Mucosa of descending colon (tissue), 3 donors: Measurements from ENCODE around the gene ZMIZ1. TPM values are rescaled to one million over a fixed set of nuclear protein-coding genes. Genes with fewer than 3 reads are reported as not detected.
A peak's percentile ranks its signal among the peaks of the same experiment; 100 is the strongest.
"Not testable (repeated sequence)": the region's sequence is repeated elsewhere in the genome, so short reads cannot be mapped to it uniquely, and the experiment has no call there.

Source experiments
- ATAC-seq: fragments of 200-7000 bp; cut with Tn5 transposase; one replicate; pipeline ENCODE4 v1.9.1; 2020; ENCODE audit warnings: mild to moderate bottlenecking, moderate library complexity
- DNase-seq, 3 donors: peaks; one replicate each; pipeline ENCODE4 v3.0.0-alpha.2; 2020
- H3K36me3 ChIP-seq: fragments of 200-600 bp; one replicate; pipeline ENCODE4 v1.8.0; 2021; ENCODE audit warnings: low read depth, mild to moderate bottlenecking
- H3K4me1 ChIP-seq: fragments of 200-600 bp; one replicate; pipeline ENCODE4 v1.8.0; 2021; ENCODE audit warnings: low read depth, mild to moderate bottlenecking
- H3K4me3 ChIP-seq: fragments of 200-600 bp; one replicate; pipeline ENCODE4 v1.8.0; 2021; ENCODE audit warnings: mild to moderate bottlenecking
- H3K9me3 ChIP-seq: fragments of 200-600 bp; one replicate; pipeline ENCODE4 v1.8.0; 2021; ENCODE audit warnings: mild to moderate bottlenecking
- intact Hi-C, 2 donors: fragments of 100-400 bp; cut with DNase I in 1 of 2; cut with micrococcal nuclease in 1 of 2; formaldehyde crosslinking; loops; one replicate each; pipeline versions ENCODE4 v1.11.0 to v1.11.1; 2022; cut with DNase I, micrococcal nuclease
- total RNA-seq, 3 donors: library from RNA; stranded (reverse); fragmentation: NEBNext Ultra II Directional in 2 of 3; extraction: Animal tissue kit (Norgen Biotek cat#: 25700) in 2 of 3; gene quantifications; one replicate each; pipeline versions ENCODE4 v1.2.1 to v1.2.4, GENCODE V29; 2021 to 2023
- TF ChIP-seq, protein P1 (sequence below): fragments of 200-600 bp; IDR thresholded peaks from one replicate; pipeline ENCODE4 v1.8.0; 2022; ENCODE audit warnings: antibody characterized with exemption, mild to moderate bottlenecking
- donor health status: DM: no; HTN: no; CAD: no; lungs with moderate emphysema.
- donor health status: DM: no; HTN: no; CAD: no.
- donor health status: DM: no; HTN: yes; CAD: no.

Gene ZMIZ1
- total RNA-seq, 3 donors from 2014 or later: 61.4 to 103 (median 89.1) TPM

DNA sequence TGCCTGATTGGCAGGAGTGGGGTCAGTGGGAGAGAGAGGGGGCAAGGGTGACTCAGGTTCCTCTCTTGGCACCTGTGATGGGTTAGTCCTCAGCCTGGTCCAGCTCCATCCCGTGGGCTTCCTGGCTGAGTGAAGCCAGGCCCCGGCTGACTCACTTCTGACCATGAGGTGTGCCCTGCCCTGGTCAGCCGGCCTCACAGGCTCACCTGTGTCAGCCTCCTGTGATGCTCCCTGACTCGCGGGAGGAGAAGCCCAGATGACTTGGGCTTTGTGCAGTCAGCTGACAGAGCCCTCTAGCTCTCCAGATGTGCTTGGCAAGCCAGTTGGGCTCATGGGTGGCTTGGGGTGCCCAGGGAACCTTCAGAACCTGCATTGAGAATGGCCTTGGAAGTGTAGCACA is 262.5 kb downstream of the ZMIZ1 start:
- H3K4me3 ChIP-seq: no peak overlapping the region
- intact Hi-C loops: no loop called here
- TF ChIP-seq, protein P1, sequence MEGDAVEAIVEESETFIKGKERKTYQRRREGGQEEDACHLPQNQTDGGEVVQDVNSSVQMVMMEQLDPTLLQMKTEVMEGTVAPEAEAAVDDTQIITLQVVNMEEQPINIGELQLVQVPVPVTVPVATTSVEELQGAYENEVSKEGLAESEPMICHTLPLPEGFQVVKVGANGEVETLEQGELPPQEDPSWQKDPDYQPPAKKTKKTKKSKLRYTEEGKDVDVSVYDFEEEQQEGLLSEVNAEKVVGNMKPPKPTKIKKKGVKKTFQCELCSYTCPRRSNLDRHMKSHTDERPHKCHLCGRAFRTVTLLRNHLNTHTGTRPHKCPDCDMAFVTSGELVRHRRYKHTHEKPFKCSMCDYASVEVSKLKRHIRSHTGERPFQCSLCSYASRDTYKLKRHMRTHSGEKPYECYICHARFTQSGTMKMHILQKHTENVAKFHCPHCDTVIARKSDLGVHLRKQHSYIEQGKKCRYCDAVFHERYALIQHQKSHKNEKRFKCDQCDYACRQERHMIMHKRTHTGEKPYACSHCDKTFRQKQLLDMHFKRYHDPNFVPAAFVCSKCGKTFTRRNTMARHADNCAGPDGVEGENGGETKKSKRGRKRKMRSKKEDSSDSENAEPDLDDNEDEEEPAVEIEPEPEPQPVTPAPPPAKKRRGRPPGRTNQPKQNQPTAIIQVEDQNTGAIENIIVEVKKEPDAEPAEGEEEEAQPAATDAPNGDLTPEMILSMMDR: no peak
- DNase-seq (peak in 1 of 3 donors; percentile 64), ATAC-seq (peak; percentile 37)
- H3K36me3 ChIP-seq: no peaks in the 10 kb centered on the region
- no peaks in the 10 kb centered on the region for H3K9me3 ChIP-seq
- no peaks in the 10 kb centered on the region for H3K4me1 ChIP-seq

DNA sequence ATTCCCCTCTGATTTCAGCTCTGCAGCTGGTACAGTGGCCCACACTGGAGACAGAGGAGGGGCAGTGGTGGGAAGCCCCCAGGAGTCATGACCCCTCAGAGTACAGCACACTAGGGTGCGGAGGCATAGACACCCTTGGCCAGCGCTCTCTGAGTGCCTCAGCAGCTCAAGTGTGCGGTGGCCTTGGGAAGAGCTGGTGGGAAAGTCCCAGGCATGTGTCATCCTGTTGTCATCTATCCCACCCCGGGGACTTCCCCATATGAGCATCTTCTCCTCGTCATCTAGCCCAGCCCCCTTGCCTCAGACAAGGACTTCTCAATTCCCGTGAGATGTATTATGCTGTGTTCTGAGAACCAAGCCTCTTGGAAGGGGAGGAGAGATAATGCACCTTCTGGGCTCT is 262.9 kb downstream of the ZMIZ1 start:
- TF ChIP-seq, protein P1: no peak
- Histone ChIP-seq H3K4me1 (no peaks in the 10 kb centered on the region), H3K4me3 (no peak overlapping the region), H3K36me3 (no peaks in the 10 kb centered on the region), H3K9me3 (no peaks in the 10 kb centered on the region)
- DNase-seq: peak in 1 of 3 donors; percentile 63
- intact Hi-C loops: no loop called here
- ATAC-seq: peak; percentile 38

DNA sequence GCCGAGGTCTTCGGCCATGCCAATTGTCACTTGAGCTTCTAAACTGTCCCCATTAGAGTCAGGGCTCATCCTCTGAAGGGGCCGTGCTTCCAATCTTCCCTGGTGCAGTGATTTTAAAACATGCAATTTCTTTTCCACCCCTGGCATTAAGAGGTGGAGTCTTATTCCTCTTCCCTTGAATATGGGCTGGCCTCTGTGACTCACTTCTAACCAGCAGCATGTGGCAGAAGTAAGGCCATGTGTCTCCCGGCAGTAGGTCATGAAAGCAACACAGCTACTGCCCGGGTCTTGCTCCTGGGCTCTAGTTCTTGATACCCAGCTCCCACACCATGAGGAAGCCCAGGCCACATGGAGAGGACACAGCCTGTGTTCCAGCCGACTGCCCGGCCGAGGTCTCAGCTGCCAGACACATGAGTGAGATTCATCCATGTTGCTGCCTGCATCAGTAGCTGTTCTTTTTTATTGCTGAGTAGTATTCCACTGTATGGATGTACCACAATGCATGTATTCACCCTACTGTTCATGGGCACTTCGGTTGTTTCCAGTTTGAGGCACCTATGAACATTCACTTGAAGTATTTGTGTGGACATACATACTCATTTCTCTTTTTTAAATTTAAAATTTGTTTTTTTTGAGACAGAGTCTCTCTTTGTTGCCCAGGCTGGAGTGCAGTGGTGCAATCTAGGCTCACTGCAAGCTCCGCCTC is 264.0 kb downstream of the ZMIZ1 start:
- H3K4me1 ChIP-seq, H3K4me3 ChIP-seq, ATAC-seq, intact Hi-C loops, DNase-seq, H3K9me3 ChIP-seq, H3K36me3 ChIP-seq: not testable (repeated sequence)

DNA sequence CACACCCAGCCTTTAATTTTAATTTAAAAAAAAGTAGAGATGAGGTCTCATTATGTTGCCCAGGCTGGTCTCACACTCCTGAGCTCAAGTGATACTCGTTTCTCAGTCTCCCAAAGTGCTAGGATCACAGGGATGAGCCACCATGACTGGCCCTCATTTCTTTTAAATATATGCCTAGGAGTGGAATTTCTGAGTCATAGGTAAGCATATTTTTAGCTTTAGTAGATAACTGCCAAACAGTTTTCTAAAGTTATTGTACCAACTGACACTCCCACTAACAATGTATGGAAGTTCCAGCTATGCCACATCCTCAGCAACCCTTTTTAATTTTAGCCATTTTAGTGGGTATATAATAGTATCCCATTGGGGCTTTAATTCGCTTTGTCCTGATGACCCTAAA is 264.7 kb downstream of the ZMIZ1 start:
- H3K36me3 ChIP-seq: no peaks in the 10 kb centered on the region
- intact Hi-C loops: no loop called here
- H3K4me1 ChIP-seq: no peaks in the 10 kb centered on the region
- H3K9me3 ChIP-seq: no peaks in the 10 kb centered on the region
- TF ChIP-seq, protein P1: no peak
- DNase-seq (no peak), ATAC-seq (no peak)
- H3K4me3 ChIP-seq: no peak overlapping the region

DNA sequence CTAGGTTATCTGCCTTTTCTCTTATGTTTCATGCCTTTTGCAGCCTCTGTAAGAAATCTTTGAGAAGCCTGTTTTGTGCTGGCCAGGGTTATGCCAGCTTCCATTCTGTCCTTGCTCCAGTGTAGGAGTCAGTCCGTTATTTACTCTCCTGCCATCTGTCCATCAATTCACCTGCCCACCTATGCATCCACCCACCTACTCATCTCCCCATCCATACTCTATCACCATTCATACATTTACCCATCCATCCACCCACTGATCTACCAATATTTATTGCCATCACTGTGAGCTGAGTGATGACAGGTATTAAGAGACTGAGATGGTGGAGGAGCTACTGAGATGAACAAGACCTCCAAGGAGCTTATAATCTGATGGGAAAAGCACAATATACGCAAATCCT is 265.8 kb downstream of the ZMIZ1 start:
- H3K4me3 ChIP-seq: no peak overlapping the region
- ATAC-seq (no peak), DNase-seq (no peak)
- TF ChIP-seq, protein P1: no peak
- H3K36me3 ChIP-seq: no peaks in the 10 kb centered on the region
- intact Hi-C loops: no loop called here
- H3K9me3 ChIP-seq: no peaks in the 10 kb centered on the region
- H3K4me1 ChIP-seq: no peaks in the 10 kb centered on the region

DNA sequence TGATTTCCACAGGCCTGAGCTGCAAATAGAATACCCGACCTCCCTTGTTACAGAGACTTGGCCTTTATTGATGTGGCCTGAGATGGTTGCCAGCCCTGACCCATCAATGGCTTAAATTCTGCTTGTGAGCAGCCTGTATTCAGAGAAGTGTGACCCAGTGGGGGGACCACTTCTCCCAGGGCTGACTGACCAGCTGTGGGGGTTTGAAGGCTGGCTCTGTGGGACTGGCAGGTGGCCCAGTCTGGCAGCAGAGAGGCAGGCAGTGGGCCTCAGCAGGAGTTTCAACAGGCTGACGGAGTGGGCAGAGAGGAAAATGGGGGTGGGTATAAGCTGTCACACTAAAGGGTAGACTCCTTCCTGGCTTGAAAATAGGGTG is 266.3 kb downstream of the ZMIZ1 start:
- Histone ChIP-seq H3K36me3 (no peaks in the 10 kb centered on the region), H3K9me3 (no peaks in the 10 kb centered on the region), H3K4me1 (no peaks in the 10 kb centered on the region), H3K4me3 (no peak overlapping the region)
- ATAC-seq (no peak), DNase-seq (peak in 1 of 3 donors; percentile 22)
- intact Hi-C loops: no loop called here
- TF ChIP-seq, protein P1: no peak
